AG04449 (cell line): ENCODE data around the gene SLC39A13.

ENCODE experiments used
- CTCF ChIA-PET: fragments of 350-600 bp; formaldehyde crosslinking; extraction: SDS; loops from one replicate; lab custom pipeline; 2021; ENCODE audit warnings: antibody characterized with exemption; lab: Yijun Ruan, JAX
- POLR2A ChIA-PET: fragments of 400-600, 350-600 bp; formaldehyde crosslinking; extraction: SDS; loops from one replicate; lab custom pipeline; 2020; ENCODE audit warnings: antibody characterized with exemption, inconsistent platforms; lab: Yijun Ruan, JAX
- DNase-seq: peaks from one replicate; pipeline ENCODE4 v3.0.0-alpha.2; 2010; ENCODE audit warnings: low read depth, low spot score
- H3K4me3 ChIP-seq: 2 replicates; pipeline ENCODE4 v1.5.1; 2011; ENCODE audit warnings: low read depth, mild to moderate bottlenecking, control low read depth, low read length
- TF ChIP-seq, protein P1 (sequence below): IDR thresholded peaks from one replicate; pipeline ENCODE4 v1.5.1; 2011; ENCODE audit warnings: mild to moderate bottlenecking, moderate library complexity, low read length, control low read depth, inconsistent platforms; ENCODE audit not compliant: insufficient read depth; ENCODE audit errors: missing control alignments

Gene SLC39A13

GRCh38 chr11:47375546-47376085 lies 32.8 kb upstream of the SLC39A13 start:
- no peak for DNase-seq
- ChIA-PET POLR2A (no interaction called here), CTCF (interaction anchor here (1.4 to 7.3 kb wide), 6 partner anchors 11 to 211 kb away, joined by 3 to 123 read pairs (median 51); partner anchors contain the start of genes FAM180B, RAPSN and SLC39A13)
- TF ChIP-seq, protein P1, sequence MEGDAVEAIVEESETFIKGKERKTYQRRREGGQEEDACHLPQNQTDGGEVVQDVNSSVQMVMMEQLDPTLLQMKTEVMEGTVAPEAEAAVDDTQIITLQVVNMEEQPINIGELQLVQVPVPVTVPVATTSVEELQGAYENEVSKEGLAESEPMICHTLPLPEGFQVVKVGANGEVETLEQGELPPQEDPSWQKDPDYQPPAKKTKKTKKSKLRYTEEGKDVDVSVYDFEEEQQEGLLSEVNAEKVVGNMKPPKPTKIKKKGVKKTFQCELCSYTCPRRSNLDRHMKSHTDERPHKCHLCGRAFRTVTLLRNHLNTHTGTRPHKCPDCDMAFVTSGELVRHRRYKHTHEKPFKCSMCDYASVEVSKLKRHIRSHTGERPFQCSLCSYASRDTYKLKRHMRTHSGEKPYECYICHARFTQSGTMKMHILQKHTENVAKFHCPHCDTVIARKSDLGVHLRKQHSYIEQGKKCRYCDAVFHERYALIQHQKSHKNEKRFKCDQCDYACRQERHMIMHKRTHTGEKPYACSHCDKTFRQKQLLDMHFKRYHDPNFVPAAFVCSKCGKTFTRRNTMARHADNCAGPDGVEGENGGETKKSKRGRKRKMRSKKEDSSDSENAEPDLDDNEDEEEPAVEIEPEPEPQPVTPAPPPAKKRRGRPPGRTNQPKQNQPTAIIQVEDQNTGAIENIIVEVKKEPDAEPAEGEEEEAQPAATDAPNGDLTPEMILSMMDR: no peak
- H3K4me3 ChIP-seq: no peak overlapping the region

GRCh38 chr11:47376107-47376524 lies 32.3 kb upstream of the SLC39A13 start:
- ChIA-PET POLR2A (no interaction called here), CTCF (no interaction called here)
- no peak overlapping the region for H3K4me3 ChIP-seq
- no peak for DNase-seq
- TF ChIP-seq, protein P1: no peak

GRCh38 chr11:47376525-47377371 lies 31.6 kb upstream of the SLC39A13 start:
- TF ChIP-seq, protein P1: no peak
- no peak for DNase-seq
- POLR2A ChIA-PET: no interaction called here
- CTCF ChIA-PET: interaction anchor here (1.0 kb wide), 1 partner anchor 15 kb away, joined by 3 read pairs; no protein-coding TSS in a partner anchor
- no peak overlapping the region for H3K4me3 ChIP-seq

DNA sequence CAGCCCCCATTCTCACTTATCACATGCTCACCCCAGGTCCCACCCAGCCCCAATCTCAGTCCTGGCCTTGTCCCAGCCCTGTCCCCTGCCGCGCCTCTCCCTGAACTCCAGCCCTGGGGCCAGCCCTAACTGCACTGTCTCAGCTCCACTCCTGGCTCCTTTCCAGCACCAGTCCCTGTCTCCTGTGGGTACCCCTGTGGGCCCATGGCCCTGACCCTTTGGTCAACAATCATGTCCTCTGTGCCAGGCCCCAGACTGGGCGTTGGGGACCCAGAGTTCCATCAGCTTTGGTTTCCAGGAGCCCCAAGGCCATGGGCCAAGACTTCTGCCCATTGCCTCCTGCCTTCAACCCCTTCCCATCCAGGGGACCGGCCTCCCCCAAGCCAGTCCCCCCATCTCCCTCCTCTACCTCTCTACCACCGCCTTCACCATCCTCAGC lies 30.8 kb upstream of the SLC39A13 start:
- TF ChIP-seq, protein P1: no peak
- POLR2A ChIA-PET: no interaction called here
- CTCF ChIA-PET: interaction anchor here (1.0 kb wide), 1 partner anchor 14 kb away, joined by 3 read pairs; no protein-coding TSS in a partner anchor
- H3K4me3 ChIP-seq: no peak overlapping the region
- DNase-seq: no peak

DNA sequence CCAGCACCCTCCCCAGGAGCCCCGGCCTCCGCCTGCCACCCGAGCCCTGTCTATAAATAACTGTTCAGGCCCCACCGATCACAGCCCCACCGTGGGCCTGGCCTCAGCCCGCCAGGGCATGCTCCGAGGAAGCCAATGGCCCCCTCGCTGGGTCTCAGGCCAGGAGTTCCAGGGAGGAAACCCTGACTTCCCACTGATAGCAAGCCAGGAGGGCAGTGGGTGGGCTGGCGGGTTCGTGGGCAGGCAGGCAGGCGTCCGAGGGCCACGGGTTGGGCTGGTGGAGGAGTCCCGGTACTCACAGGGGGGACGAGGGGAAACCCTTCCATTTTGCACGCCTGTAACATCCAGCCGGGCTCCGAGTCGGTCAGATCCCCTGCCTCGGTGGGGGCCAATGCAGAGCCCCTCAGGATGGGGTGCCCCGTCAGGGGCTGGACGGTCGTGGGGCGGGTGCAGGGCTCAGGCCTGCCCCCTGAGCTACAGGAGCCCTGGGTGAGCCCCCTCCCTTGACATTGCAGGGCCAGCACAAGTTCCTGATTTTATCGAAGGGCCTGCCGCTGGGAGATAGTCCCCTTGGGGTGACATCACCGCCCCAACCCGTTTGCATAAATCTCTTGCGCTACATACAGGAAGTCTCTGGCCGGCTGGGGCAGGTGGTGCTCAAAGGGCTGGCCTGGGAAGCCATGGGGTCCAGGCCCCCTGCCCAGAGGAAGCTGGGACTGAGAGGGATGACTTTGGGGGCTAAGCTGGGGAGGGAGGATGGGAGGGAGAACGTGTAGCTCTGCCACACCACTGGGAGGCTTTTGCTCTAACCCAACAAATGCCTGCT lies 30.2 kb upstream of the SLC39A13 start, which contains the start of gene SPI1:
Gene SPI1 (minus strand): TSS at position 538 of the 826 bp plus-strand sequence. CDS start 194 bp downstream, at position 344.
- ChIA-PET CTCF (interaction anchor here (1.5 kb wide), 1 partner anchor 15 kb away, joined by 6 read pairs; no protein-coding TSS in a partner anchor), POLR2A (no interaction called here)
- DNase-seq: no peak
- TF ChIP-seq, protein P1: no peak
- H3K4me3 ChIP-seq: no peak within 1 kb of the TSS
